HepG2 (cell line): Measurements from ENCODE around the gene MMP17. TPM values are rescaled to one million over a fixed set of nuclear protein-coding genes. Genes with fewer than 3 reads are reported as not detected.

Experiments used
- ARNT2 ChIP-seq: sonication (generic); formaldehyde crosslinking; IDR thresholded peaks from 2 replicates; pipeline ENCODE4 v1.8.0; 2022; ENCODE audit warnings: mild to moderate bottlenecking, low read depth, missing genetic modification reagents, moderate library complexity
- GATA4 ChIP-seq: sonication (generic); IDR thresholded peaks from 2 replicates; pipeline ENCODE4 v1.6.1; 2016; ENCODE audit warnings: antibody characterized with exemption, low read depth, borderline replicate concordance
- HNRNPK ChIP-seq: fragments of 200-400 bp; formaldehyde crosslinking; IDR thresholded peaks from 2 replicates; pipeline ENCODE4 v1.6.1; 2018; ENCODE audit warnings: low read length, low read depth, moderate library complexity, mild to moderate bottlenecking; ENCODE audit not compliant: poor library complexity, severe bottlenecking
- KDM5A ChIP-seq: fragments of 200-600 bp; sonication (generic); IDR thresholded peaks from 2 replicates; pipeline ENCODE4 v1.7.0; 2018; ENCODE audit warnings: antibody characterized with exemption, mild to moderate bottlenecking, low read length, borderline replicate concordance
- MAZ ChIP-seq, 2 experiments: sonication (generic) in 1 of 2; formaldehyde crosslinking in 1 of 2; IDR thresholded peaks; 2 replicates each; pipeline versions ENCODE4 v1.5.0 to v1.6.1; 2012 to 2020; ENCODE audit warnings: low read depth in 2 of 2, mild to moderate bottlenecking in 2 of 2, borderline replicate concordance in 1 of 2, improper control_type of control experiment in 1 of 2, low read length in 1 of 2, missing genetic modification reagents in 1 of 2, moderate library complexity in 1 of 2
- PHF8 ChIP-seq: sonication (generic); formaldehyde crosslinking; IDR thresholded peaks from 2 replicates; pipeline ENCODE4 v1.5.0; 2020; ENCODE audit warnings: missing genetic modification reagents
- RAD21 ChIP-seq: fragments of 450-650 bp; formaldehyde crosslinking; IDR thresholded peaks from 2 replicates; pipeline ENCODE4 v1.5.0; 2020; ENCODE audit warnings: mild to moderate bottlenecking
- RBFOX2 ChIP-seq: fragments of 200-400 bp; formaldehyde crosslinking; IDR thresholded peaks from 2 replicates; pipeline ENCODE4 v1.6.1; 2017; ENCODE audit warnings: low read depth, mild to moderate bottlenecking, low read length
- RNF219 ChIP-seq: sonication (generic); formaldehyde crosslinking; IDR thresholded peaks from 2 replicates; pipeline ENCODE4 v1.5.0; 2020; ENCODE audit warnings: mild to moderate bottlenecking, missing genetic modification reagents
- SAP130 ChIP-seq: IDR thresholded peaks from 2 replicates; pipeline ENCODE4 v1.6.1; 2016; ENCODE audit warnings: low read depth
- SIN3A ChIP-seq: IDR thresholded peaks from 2 replicates; pipeline ENCODE4 v1.6.1; 2011; ENCODE audit warnings: low read depth, mild to moderate bottlenecking, control low read depth, low read length, borderline replicate concordance
- SUZ12 ChIP-seq: fragments of 150-350 bp; IDR thresholded peaks from 2 replicates; pipeline ENCODE4 v1.6.1; 2014; ENCODE audit warnings: low read depth, low read length
- TBX2 ChIP-seq: sonication (generic); formaldehyde crosslinking; IDR thresholded peaks from 2 replicates; pipeline ENCODE4 v1.5.0; 2020; ENCODE audit warnings: missing genetic modification reagents, mild to moderate bottlenecking, borderline replicate concordance
- TOPORS ChIP-seq: sonication (generic); formaldehyde crosslinking; IDR thresholded peaks from 2 replicates; pipeline ENCODE4 v1.8.0; 2023; ENCODE audit warnings: mild to moderate bottlenecking, missing genetic modification reagents
- ZNF232 ChIP-seq: sonication (generic); formaldehyde crosslinking; IDR thresholded peaks from 2 replicates; pipeline ENCODE4 v1.4.0; 2020; ENCODE audit warnings: missing genetic modification reagents, borderline replicate concordance
- ZNF367 ChIP-seq: sonication (generic); formaldehyde crosslinking; IDR thresholded peaks from 2 replicates; pipeline ENCODE4 v1.4.0; 2020; ENCODE audit warnings: missing genetic modification reagents, borderline replicate concordance
- ZNF564 ChIP-seq: sonication (generic); formaldehyde crosslinking; IDR thresholded peaks from 2 replicates; pipeline ENCODE4 v1.8.1; 2023; ENCODE audit warnings: mild to moderate bottlenecking, missing genetic modification reagents
- ZNF614 ChIP-seq: IDR thresholded peaks from 2 replicates; pipeline ENCODE4 v1.6.1; 2018; ENCODE audit warnings: missing biosample characterization, missing genetic modification reagents, inconsistent platforms, borderline replicate concordance
- ZNF768 ChIP-seq: sonication (generic); formaldehyde crosslinking; IDR thresholded peaks from 2 replicates; pipeline ENCODE4 v1.4.0; 2020; ENCODE audit warnings: missing genetic modification reagents
- ZNF777 ChIP-seq: sonication (generic); formaldehyde crosslinking; IDR thresholded peaks from 2 replicates; pipeline ENCODE4 v1.4.0; 2020; ENCODE audit warnings: missing genetic modification reagents
- polyA plus RNA-seq, 8 experiments: library from polyadenylated mRNA; depleted of rRNA in 3 of 8; stranded (reverse) in 7 of 8; unstranded in 1 of 8; fragments of >200 nt; fragmentation: Illumina TruSeq in 4 of 8; extraction: Trizol in 4 of 8; gene quantifications; 2 replicates each; pipeline versions ENCODE4 v1.2.1 to v1.2.3, GENCODE V29; 2011 to 2016; ENCODE audit warnings: low read depth in 4 of 8, missing spikeins in 1 of 8, mixed read lengths in 1 of 8; ENCODE audit not compliant: insufficient read depth in 1 of 8
- total RNA-seq, 5 experiments: library from RNA; depleted of rRNA; stranded (reverse); fragments of >200 nt; fragmentation: Illumina TruSeq; extraction: Trizol; gene quantifications; 2 replicates each; pipeline ENCODE4 v1.2.3, GENCODE V29; 2016; ENCODE audit warnings: low read depth in 1 of 5
- TF ChIP-seq, protein P1 (sequence below): sonication (generic); formaldehyde crosslinking; IDR thresholded peaks from 2 replicates; pipeline ENCODE4 v1.4.0; 2020; ENCODE audit warnings: missing genetic modification reagents
- TF ChIP-seq, protein P2 (sequence below): IDR thresholded peaks from 2 replicates; pipeline ENCODE4 v1.6.1; 2016; ENCODE audit warnings: mild to moderate bottlenecking, missing biosample characterization, missing genetic modification reagents
- TF ChIP-seq, protein P3 (sequence below): sonication (generic); formaldehyde crosslinking; conservative IDR thresholded peaks from 2 replicates; pipeline ENCODE4 v1.4.0; 2020; ENCODE audit warnings: missing genetic modification reagents

MMP17 gene
- total and polyA plus RNA-seq, 2 of the 13 experiments (the other 11 are each of a cell fraction or from before 2014, with no cell fraction given): 0.55 to 0.80 TPM

GRCh38 chr12:131894313-131894860 is 66.2 kb downstream of the MMP17 start, which contains the start of gene ULK1 (continued):
- TF ChIP-seq TOPORS (no peak), ZNF777 (CRISPR knock-in tag) (no peak), ZNF232 (CRISPR knock-in tag) (0 out of 2 replicates have a peak, but pooled peaks have one; percentile 35), TBX2 (CRISPR knock-in tag) (0 out of 2 replicates have a peak, but pooled peaks have one; percentile 19), SUZ12 (no peak), ZNF614 (no peak), GATA4 (no peak), RBFOX2 (peak; percentile 86), HNRNPK (peak; percentile 81), ZNF768 (CRISPR knock-in tag) (peak; percentile 47; the same call in 1 of the 2 replicates), SIN3A (0 out of 2 replicates have a peak, but pooled peaks have one; percentile 51), ARNT2 (peak; percentile 20; the same call in 1 of the 2 replicates), ZNF564 (CRISPR knock-in tag) (0 out of 2 replicates have a peak, but pooled peaks have one; percentile 49), RAD21 (peak; percentile 46; the same call in 1 of the 2 replicates), PHF8 (CRISPR knock-in tag) (peak; percentile 78), MAZ (IDR thresholded peaks at IDR 0.05; ENCODE audit: borderline replicate concordance, low read depth, low read length) (peak; percentile 58; the same call in 1 of the 2 replicates), MAZ (CRISPR knock-in tag; IDR thresholded peaks at IDR 0.05; ENCODE audit: low read depth) (0 out of 2 replicates have a peak, but pooled peaks have one; percentile 17), ZNF367 (CRISPR knock-in tag) (no peak), SAP130 (CRISPR knock-in tag) (peak; percentile 60), RNF219 (CRISPR knock-in tag) (no peak), KDM5A (no peak)
- TF ChIP-seq, protein P1, sequence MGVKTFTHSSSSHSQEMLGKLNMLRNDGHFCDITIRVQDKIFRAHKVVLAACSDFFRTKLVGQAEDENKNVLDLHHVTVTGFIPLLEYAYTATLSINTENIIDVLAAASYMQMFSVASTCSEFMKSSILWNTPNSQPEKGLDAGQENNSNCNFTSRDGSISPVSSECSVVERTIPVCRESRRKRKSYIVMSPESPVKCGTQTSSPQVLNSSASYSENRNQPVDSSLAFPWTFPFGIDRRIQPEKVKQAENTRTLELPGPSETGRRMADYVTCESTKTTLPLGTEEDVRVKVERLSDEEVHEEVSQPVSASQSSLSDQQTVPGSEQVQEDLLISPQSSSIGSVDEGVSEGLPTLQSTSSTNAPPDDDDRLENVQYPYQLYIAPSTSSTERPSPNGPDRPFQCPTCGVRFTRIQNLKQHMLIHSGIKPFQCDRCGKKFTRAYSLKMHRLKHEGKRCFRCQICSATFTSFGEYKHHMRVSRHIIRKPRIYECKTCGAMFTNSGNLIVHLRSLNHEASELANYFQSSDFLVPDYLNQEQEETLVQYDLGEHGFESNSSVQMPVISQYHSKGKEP (CRISPR knock-in tag): no peak
- TF ChIP-seq, protein P2, sequence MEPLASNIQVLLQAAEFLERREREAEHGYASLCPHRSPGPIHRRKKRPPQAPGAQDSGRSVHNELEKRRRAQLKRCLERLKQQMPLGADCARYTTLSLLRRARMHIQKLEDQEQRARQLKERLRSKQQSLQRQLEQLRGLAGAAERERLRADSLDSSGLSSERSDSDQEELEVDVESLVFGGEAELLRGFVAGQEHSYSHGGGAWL (CRISPR knock-in tag): 0 out of 2 replicates have a peak, but pooled peaks have one; percentile 17
- TF ChIP-seq, protein P3, sequence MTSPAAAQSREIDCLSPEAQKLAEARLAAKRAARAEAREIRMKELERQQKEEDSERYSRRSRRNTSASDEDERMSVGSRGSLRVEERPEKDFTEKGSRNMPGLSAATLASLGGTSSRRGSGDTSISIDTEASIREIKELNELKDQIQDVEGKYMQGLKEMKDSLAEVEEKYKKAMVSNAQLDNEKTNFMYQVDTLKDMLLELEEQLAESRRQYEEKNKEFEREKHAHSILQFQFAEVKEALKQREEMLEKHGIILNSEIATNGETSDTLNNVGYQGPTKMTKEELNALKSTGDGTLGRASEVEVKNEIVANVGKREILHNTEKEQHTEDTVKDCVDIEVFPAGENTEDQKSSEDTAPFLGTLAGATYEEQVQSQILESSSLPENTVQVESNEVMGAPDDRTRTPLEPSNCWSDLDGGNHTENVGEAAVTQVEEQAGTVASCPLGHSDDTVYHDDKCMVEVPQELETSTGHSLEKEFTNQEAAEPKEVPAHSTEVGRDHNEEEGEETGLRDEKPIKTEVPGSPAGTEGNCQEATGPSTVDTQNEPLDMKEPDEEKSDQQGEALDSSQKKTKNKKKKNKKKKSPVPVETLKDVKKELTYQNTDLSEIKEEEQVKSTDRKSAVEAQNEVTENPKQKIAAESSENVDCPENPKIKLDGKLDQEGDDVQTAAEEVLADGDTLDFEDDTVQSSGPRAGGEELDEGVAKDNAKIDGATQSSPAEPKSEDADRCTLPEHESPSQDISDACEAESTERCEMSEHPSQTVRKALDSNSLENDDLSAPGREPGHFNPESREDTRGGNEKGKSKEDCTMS (CRISPR knock-in tag): no peak
